Measurements from ENCODE around the gene XRRA1. TPM values are rescaled to one million over a fixed set of nuclear protein-coding genes. Genes with fewer than 3 reads are reported as not detected.
A peak's percentile ranks its signal among the peaks of the same experiment; 100 is the strongest.

The XRRA1 gene
- total and polyA plus RNA-seq, 11 donors = 3.9 to 26.6 (median 13.1) TPM

- H3K4me3 ChIP-seq = no peak overlapping the region
- ATAC-seq (peak; percentile 65 to 89 (median 84)), DNase-seq (peak in 1 of 5 donors; percentile 46)
- H3K4me1 ChIP-seq = peaks cover 0 to 96% (median 52%) of the 10 kb centered on the region in 12 donors
- intact Hi-C loops (cut with DNase I) = no loop called here
- H3K9me3 ChIP-seq = no peaks in the 10 kb centered on the region
- peak overlapping the region in 3 of 12 donors; percentile 27 to 58 (median 48) for H3K27ac ChIP-seq
- peaks cover 0 to 30% (median 15%) of the 10 kb centered on the region in 9 donors for H3K36me3 ChIP-seq
- no peaks in the 10 kb centered on the region for H3K27me3 ChIP-seq
- WGBS, 4 donors = 30 to 48% (median 41%) methylated on average over 4 of the region's 4 CpGs
- TF ChIP-seq CTCF (IDR thresholded peaks at IDR 0.05) = no peak
- TF ChIP-seq POLR2A (IDR thresholded peaks at IDR 0.05) = no peak
These were observed 7.6 kb upstream of the XRRA1 start for GRCh38 chr11:74956397-74957015.

DNA sequence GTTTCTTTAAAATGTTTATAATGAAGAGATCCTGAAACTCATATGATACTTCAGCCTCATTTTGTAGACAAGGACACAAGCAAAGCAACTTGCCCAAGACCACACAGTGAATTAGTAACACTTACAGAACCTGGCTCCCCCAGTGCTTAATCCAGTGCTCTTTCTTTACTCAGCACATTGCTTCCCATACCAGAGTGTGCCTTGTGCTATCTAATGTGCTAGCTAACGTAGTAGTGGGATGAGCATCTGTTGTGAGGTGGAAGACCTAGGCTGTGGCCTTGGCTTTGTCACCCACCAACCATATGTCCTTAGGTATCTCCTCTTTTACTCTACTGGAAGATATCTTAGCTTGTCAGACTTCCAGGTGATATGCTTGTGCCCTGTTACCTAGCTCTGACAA is 5.3 kb upstream of the XRRA1 start:
- no peak overlapping the region for H3K27ac ChIP-seq
- H3K36me3 ChIP-seq = peaks cover 0 to 19% (median 11%) of the 10 kb centered on the region in 9 donors
- intact Hi-C loops (cut with DNase I) = loop anchor here in 1 of 10 donors (5.0 kb wide), 1 partner anchor 33 kb away; the partner anchor contains the start of gene NEU3
- ATAC-seq = no peak
- H3K4me1 ChIP-seq = peaks cover 0 to 93% (median 62%) of the 10 kb centered on the region in 12 donors
- TF ChIP-seq CTCF (IDR thresholded peaks at IDR 0.05) (no peak), POLR2A (IDR thresholded peaks at IDR 0.05) (no peak)
- no peak overlapping the region for H3K4me3 ChIP-seq
- H3K9me3 ChIP-seq = no peaks in the 10 kb centered on the region
- 80 to 89% (median 83%) methylated on average over 1 of the region's 1 CpG for WGBS, 4 donors
- DNase-seq = no peak
- no peaks in the 10 kb centered on the region for H3K27me3 ChIP-seq

GRCh38 chr11:74953451-74953850 is 4.6 kb upstream of the XRRA1 start:
- no peak overlapping the region for H3K4me3 ChIP-seq
- H3K9me3 ChIP-seq = no peaks in the 10 kb centered on the region
- H3K4me1 ChIP-seq = peaks cover 0 to 88% (median 59%) of the 10 kb centered on the region in 12 donors
- 94 to 99% (median 96%) methylated on average over 5 of the region's 5 CpGs for WGBS, 4 donors
- intact Hi-C loops (cut with DNase I) = loop anchor here in 1 of 10 donors (5.0 kb wide), 1 partner anchor 34 kb away; the partner anchor contains the start of gene NEU3
- TF ChIP-seq CTCF (IDR thresholded peaks at IDR 0.05) (no peak), POLR2A (IDR thresholded peaks at IDR 0.05) (no peak)
- DNase-seq (no peak), ATAC-seq (no peak)
- H3K27ac ChIP-seq = no peak overlapping the region
- peaks cover 0 to 19% (median 7%) of the 10 kb centered on the region in 9 donors for H3K36me3 ChIP-seq
- no peaks in the 10 kb centered on the region for H3K27me3 ChIP-seq

DNA sequence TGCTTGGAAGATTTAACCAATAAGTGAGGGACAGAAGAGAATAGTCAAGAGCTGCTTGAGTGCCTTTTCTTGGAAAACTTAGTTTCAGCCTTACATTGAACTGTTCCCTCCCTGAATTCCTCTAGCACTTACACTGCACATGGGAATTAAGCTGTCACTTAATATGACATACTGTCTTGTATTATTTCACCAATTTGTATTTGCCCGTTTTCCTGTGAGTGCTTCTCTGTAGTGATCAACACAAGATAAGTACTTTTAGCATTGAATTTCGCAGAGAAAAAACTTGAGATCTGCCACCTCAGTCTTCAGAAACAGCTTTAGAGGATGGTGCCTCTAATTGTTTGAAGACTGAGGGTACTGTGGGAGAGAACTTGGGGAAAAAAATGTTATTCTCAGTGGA is 3.9 kb upstream of the XRRA1 start:
- DNase-seq (no peak), ATAC-seq (no peak)
- Histone ChIP-seq H3K36me3 (peaks cover 0 to 17% (median 7%) of the 10 kb centered on the region in 9 donors), H3K27ac (peak overlapping the region in 1 of 12 donors; percentile 7), H3K9me3 (no peaks in the 10 kb centered on the region), H3K4me3 (no peak overlapping the region), H3K27me3 (no peaks in the 10 kb centered on the region), H3K4me1 (peaks cover 0 to 88% (median 55%) of the 10 kb centered on the region in 12 donors)
- TF ChIP-seq POLR2A (IDR thresholded peaks at IDR 0.05) (no peak), CTCF (IDR thresholded peaks at IDR 0.05) (no peak)
- 61 to 71% (median 64%) methylated on average over 2 of the region's 2 CpGs for WGBS, 4 donors
- intact Hi-C loops (cut with DNase I) = loop anchor here in 1 of 10 donors (5.0 kb wide), 1 partner anchor 35 kb away; the partner anchor contains the start of gene NEU3

Data from heart left ventricle (tissue), 16 donors.